ENCODE results near the gene ASB2.
A peak's percentile ranks its signal among the peaks of the same experiment; 100 is the strongest.

DNA sequence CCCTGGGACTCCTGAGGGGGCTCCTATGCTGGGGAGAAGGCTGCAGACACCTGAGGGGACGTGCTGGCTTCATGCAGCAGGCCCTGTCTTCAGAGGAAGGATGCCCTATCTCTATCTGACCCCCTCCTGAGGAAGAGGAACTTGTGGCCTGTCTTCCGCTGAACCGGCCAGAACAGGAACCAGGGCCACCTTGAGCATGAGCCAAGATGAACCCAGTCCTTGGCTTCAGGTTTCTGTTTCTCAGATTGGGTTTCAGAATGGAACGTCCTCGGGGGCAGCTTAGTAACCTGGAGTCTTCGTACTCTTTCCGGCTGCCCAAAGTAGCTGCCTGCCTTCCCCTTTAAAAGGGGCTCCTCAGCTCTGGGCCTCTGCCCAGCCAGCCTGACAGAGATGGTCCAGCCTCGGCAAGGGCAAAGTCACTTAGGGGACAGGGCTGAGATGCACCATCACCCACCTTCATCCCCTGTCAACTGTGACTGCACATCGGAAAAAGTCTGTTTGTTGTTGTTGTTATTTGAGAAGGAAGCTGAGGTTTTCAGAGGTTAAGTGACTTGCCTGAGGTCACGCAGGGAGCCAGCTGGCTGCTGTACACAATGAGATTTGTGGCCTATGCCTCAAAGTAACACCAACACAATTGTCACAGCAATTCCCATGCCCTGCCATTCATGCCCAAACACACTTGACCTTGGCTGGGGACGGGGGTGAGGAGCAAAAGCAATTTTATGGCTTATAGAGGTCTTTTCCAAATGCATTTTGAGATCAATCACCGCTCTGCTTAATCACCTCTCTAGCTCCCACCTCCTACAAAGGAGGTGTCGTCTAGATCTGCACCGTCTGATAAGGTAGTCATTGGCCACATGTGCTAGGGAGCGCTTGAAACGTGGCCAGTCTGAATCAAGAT lies 13.4 kb downstream of the ASB2 start:
- TF ChIP-seq POLR2AphosphoS5 (IDR thresholded peaks at IDR 0.05) (peak in 2 of 3 donors; percentile 65 to 69), POLR2A (IDR thresholded peaks at IDR 0.05) (no peak), CTCF (IDR thresholded peaks at IDR 0.05 in 8 of 11, conservative IDR thresholded peaks at IDR 0.05 in 3 of 11) (no peak)
